H1 (cell line): ENCODE measurements around the gene SSR1. TPM values are rescaled to one million over a fixed set of nuclear protein-coding genes. Genes with fewer than 3 reads are reported as not detected.

Source experiments
- CTCF ChIA-PET: fragments of 300-600 bp; sonication (Branson Sonifier 250); formaldehyde crosslinking; loops from one replicate; lab custom pipeline; 2021; ENCODE audit not compliant: partially characterized antibody; lab: Charles Lee
- POLR2A ChIA-PET: fragments of 300-600 bp; sonication (Branson Sonifier 250); formaldehyde crosslinking; loops from one replicate; lab custom pipeline; 2021; ENCODE audit warnings: inconsistent platforms; ENCODE audit not compliant: partially characterized antibody; lab: Charles Lee
- DNase-seq, 2 experiments: peaks; one replicate each; pipeline versions ENCODE4 v3.0.0 to v3.0.0-alpha.2; 2010 to 2022; ENCODE audit warnings: low spot score in 2 of 2, low read depth in 1 of 2, mixed read lengths in 1 of 2
- FAIRE-seq: peaks from 2 replicates; lab custom pipeline; 2011; peaks lifted over from hg19 to GRCh38; lab: Jason Lieb, UNC
- H2AFZ ChIP-seq: 2 replicates; pipeline ENCODE4 v1.8.1; 2012; ENCODE audit warnings: low read length, inconsistent platforms
- H2AK5ac ChIP-seq: 2 replicates; pipeline ENCODE4 v1.6.1; 2013; ENCODE audit warnings: low read depth, low read length
- H2BK120ac ChIP-seq: replicated peaks from 2 replicates; pipeline ENCODE3; 2013; ENCODE audit warnings: low read depth, low read length, inconsistent platforms
- H2BK12ac ChIP-seq: 2 replicates; pipeline ENCODE4 v1.6.1; 2013; ENCODE audit warnings: low read depth, low read length
- H2BK15ac ChIP-seq: 2 replicates; pipeline ENCODE4 v1.6.1; 2013; ENCODE audit warnings: low read length
- H2BK20ac ChIP-seq: 2 replicates; pipeline ENCODE4 v1.6.1; 2013; ENCODE audit warnings: low read length
- H2BK5ac ChIP-seq: 2 replicates; pipeline ENCODE4 v1.6.1; 2013; ENCODE audit warnings: low read depth, low read length
- H3K14ac ChIP-seq: 2 replicates; pipeline ENCODE4 v1.6.1; 2013; ENCODE audit warnings: inconsistent platforms; ENCODE audit not compliant: insufficient read length
- H3K18ac ChIP-seq: 2 replicates; pipeline ENCODE4 v1.6.1; 2013; ENCODE audit warnings: low read length; ENCODE audit errors: extremely low read depth
- H3K23ac ChIP-seq: 2 replicates; pipeline ENCODE4 v1.6.1; 2013; ENCODE audit warnings: inconsistent platforms; ENCODE audit not compliant: insufficient read length
- H3K23me2 ChIP-seq: 2 replicates; pipeline ENCODE4 v1.6.1; 2013; ENCODE audit warnings: low read depth, low read length
- H3K27ac ChIP-seq: 2 replicates; pipeline ENCODE4 v1.6.1; 2011; ENCODE audit warnings: low read depth, low read length, inconsistent platforms
- H3K27me3 ChIP-seq, 4 experiments: replicated peaks in 1 of 4; 1 replicate in 1 of 4; 2 replicates in 3 of 4; pipeline versions ENCODE4 v1.6.1 to v1.8.1; 2011 to 2013; ENCODE audit warnings: low read length in 3 of 4, mild to moderate bottlenecking in 3 of 4, inconsistent platforms in 2 of 4, mixed read lengths in 2 of 4, moderate library complexity in 1 of 4; ENCODE audit not compliant: control insufficient read depth in 3 of 4, insufficient read depth in 3 of 4; ENCODE audit errors: extremely low read depth in 1 of 4
- H3K36me3 ChIP-seq, 4 experiments: 2 replicates each; pipeline versions ENCODE4 v1.6.1 to v1.8.1; 2011 to 2013; ENCODE audit warnings: mild to moderate bottlenecking in 4 of 4, low read length in 3 of 4, moderate library complexity in 2 of 4, control low read depth in 1 of 4, inconsistent platforms in 1 of 4; ENCODE audit not compliant: insufficient read depth in 4 of 4, control insufficient read depth in 2 of 4
- H3K4ac ChIP-seq: replicated peaks from 2 replicates; pipeline ENCODE3; 2013; ENCODE audit warnings: low read length, low read depth, mixed read lengths, inconsistent platforms; ENCODE audit not compliant: insufficient read length
- H3K4me1 ChIP-seq, 4 experiments: replicated peaks in 1 of 4; 1 replicate in 1 of 4; 2 replicates in 3 of 4; pipeline versions ENCODE4 v1.6.1 to v1.8.1; 2011 to 2013; ENCODE audit warnings: low read length in 3 of 4, inconsistent platforms in 2 of 4, mixed read lengths in 1 of 4; ENCODE audit not compliant: insufficient read depth in 4 of 4, control insufficient read depth in 3 of 4
- H3K4me2 ChIP-seq, 2 experiments: 2 replicates each; pipeline versions ENCODE4 v1.6.1 to v1.8.1; 2011 to 2013; ENCODE audit warnings: low read depth in 2 of 2, low read length in 2 of 2, control low read depth in 1 of 2, inconsistent platforms in 1 of 2, mild to moderate bottlenecking in 1 of 2; ENCODE audit not compliant: insufficient read depth in 1 of 2
- H3K4me3 ChIP-seq, 4 experiments: fragments of 200-600, 300-600 bp in 1 of 4; sonication (generic), shearing (Covaris generic), sonication (Bioruptor Twin) in 1 of 4; 2 replicates each; pipeline versions ENCODE4 v1.5.1 to v1.8.1; 2011 to 2016; ENCODE audit warnings: low read length in 4 of 4, low read depth in 3 of 4, control low read depth in 2 of 4, inconsistent platforms in 2 of 4, mild to moderate bottlenecking in 2 of 4, mixed read lengths in 1 of 4, moderate library complexity in 1 of 4; ENCODE audit not compliant: insufficient read depth in 2 of 4; ENCODE audit errors: extremely low read depth in 1 of 4
- H3K56ac ChIP-seq: replicated peaks from 2 replicates; pipeline ENCODE3; 2013; ENCODE audit warnings: low read depth, mild to moderate bottlenecking, mixed read lengths, low read length, inconsistent platforms; ENCODE audit not compliant: insufficient read length
- H3K79me1 ChIP-seq: 2 replicates; pipeline ENCODE4 v1.6.1; 2013; ENCODE audit warnings: low read depth, low read length, control low read depth
- H3K79me2 ChIP-seq, 2 experiments: 2 replicates each; pipeline versions ENCODE4 v1.6.1 to v1.8.1; 2012 to 2013; ENCODE audit warnings: low read length in 2 of 2, mild to moderate bottlenecking in 2 of 2, inconsistent platforms in 1 of 2; ENCODE audit not compliant: insufficient read depth in 2 of 2, control insufficient read depth in 1 of 2
- H3K9ac ChIP-seq, 4 experiments: replicated peaks in 1 of 4; 1 replicate in 1 of 4; 2 replicates in 3 of 4; pipeline versions ENCODE4 v1.6.1 to v1.8.1; 2011 to 2013; ENCODE audit warnings: low read depth in 3 of 4, low read length in 3 of 4, control low read depth in 2 of 4, mild to moderate bottlenecking in 2 of 4, moderate library complexity in 2 of 4, inconsistent platforms in 1 of 4; ENCODE audit errors: extremely low read depth in 1 of 4
- H3K9me3 ChIP-seq, 2 experiments: 2 replicates each; pipeline versions ENCODE4 v1.6.1 to v1.8.1; 2012 to 2013; ENCODE audit warnings: mild to moderate bottlenecking in 2 of 2, moderate library complexity in 2 of 2, control low read depth in 1 of 2, inconsistent platforms in 1 of 2, low read depth in 1 of 2, low read length in 1 of 2, mixed read lengths in 1 of 2; ENCODE audit not compliant: insufficient read depth in 2 of 2
- H4K20me1 ChIP-seq, 2 experiments: replicated peaks in 1 of 2; 2 replicates each; pipeline versions ENCODE3 to v1.8.1; 2011 to 2013; ENCODE audit warnings: inconsistent platforms in 2 of 2, low read length in 2 of 2, mild to moderate bottlenecking in 1 of 2; ENCODE audit not compliant: insufficient read depth in 2 of 2, control insufficient read depth in 1 of 2
- H4K5ac ChIP-seq: 2 replicates; pipeline ENCODE4 v1.6.1; 2013; ENCODE audit warnings: low read length, low read depth, mixed read lengths, inconsistent platforms; ENCODE audit not compliant: insufficient read length
- H4K8ac ChIP-seq: 2 replicates; pipeline ENCODE4 v1.8.0; 2013; ENCODE audit warnings: mild to moderate bottlenecking, moderate library complexity, low read length, inconsistent platforms; ENCODE audit not compliant: insufficient read depth; ENCODE audit errors: extremely low read depth
- H4K91ac ChIP-seq: replicated peaks from 2 replicates; pipeline ENCODE3; 2013; ENCODE audit warnings: low read length, mixed read lengths, inconsistent platforms; ENCODE audit not compliant: insufficient read length
- BACH1 ChIP-seq: IDR thresholded peaks from 2 replicates; pipeline ENCODE4 v1.6.1; 2012; ENCODE audit warnings: low read length, improper control_type of control experiment
- CHD2 ChIP-seq: IDR thresholded peaks from 2 replicates; pipeline ENCODE4 v1.6.1; 2012; ENCODE audit warnings: low read length, improper control_type of control experiment
- CREB1 ChIP-seq: IDR thresholded peaks from 2 replicates; pipeline ENCODE4 v1.6.1; 2012; ENCODE audit warnings: inconsistent platforms
- EGR1 ChIP-seq: IDR thresholded peaks from 2 replicates; pipeline ENCODE4 v1.6.1; 2011; ENCODE audit warnings: low read depth, low read length, borderline replicate concordance
- KDM4A ChIP-seq: IDR thresholded peaks from one replicate; pipeline ENCODE4 v1.7.1; 2012; ENCODE audit warnings: low read depth, mild to moderate bottlenecking, moderate library complexity, low read length, inconsistent platforms; ENCODE audit not compliant: severe bottlenecking
- PHF8 ChIP-seq: fragments of 200-600 bp; sonication (generic); conservative IDR thresholded peaks from 2 replicates; pipeline ENCODE4 v1.7.1; 2012; ENCODE audit warnings: low read depth, mild to moderate bottlenecking, inconsistent platforms, low read length, moderate library complexity
- RXRA ChIP-seq: IDR thresholded peaks from 2 replicates; pipeline ENCODE4 v1.6.1; 2011; ENCODE audit warnings: low read depth, mild to moderate bottlenecking, low read length, moderate library complexity; ENCODE audit not compliant: insufficient read depth
- YY1 ChIP-seq: IDR thresholded peaks from 2 replicates; pipeline ENCODE4 v1.6.1; 2011; ENCODE audit warnings: low read depth, mild to moderate bottlenecking, low read length
- WGBS, 2 experiments: shearing (Covaris generic) in 1 of 2; methylation state at CpG; one replicate each; pipeline versions ENCODE4 v1.1.6 to v1.1.7; 2013 to 2015; ENCODE audit warnings: low lambda C conversion rate in 2 of 2, mixed read lengths in 2 of 2, inconsistent platforms in 1 of 2, low coverage in 1 of 2, missing lambda C conversion rate in 1 of 2; ENCODE audit not compliant: insufficient replicate concordance in 2 of 2, insufficient coverage in 1 of 2, insufficient read length in 1 of 2; ENCODE audit errors: extremely low coverage in 1 of 2, missing lambda C conversion rate in 1 of 2; 5-methylcytosine and 5-hydroxymethylcytosine counted together
- polyA plus RNA-seq, 7 experiments: library from polyadenylated mRNA; depleted of rRNA in 3 of 7; stranded (reverse) in 5 of 7; unstranded in 2 of 7; fragments of >200 nt in 5 of 7; fragments of 200-250 nt in 2 of 7; gene quantifications; 1 replicate in 5 of 7; 2 replicates in 1 of 7; 4 replicates in 1 of 7; pipeline versions ENCODE4 v1.2.1 to v1.2.3, GENCODE V29; 2011 to 2013; ENCODE audit warnings: missing spikeins in 2 of 7, mixed read lengths in 2 of 7
- total RNA-seq: library from RNA; stranded (reverse); fragmentation: NEBNext Ultra II Directional; extraction: Animal tissue kit (Norgen Biotek cat#: 25700); gene quantifications from 2 replicates; pipeline ENCODE4 v1.2.1, GENCODE V29; 2021
- TF ChIP-seq, protein P1 (sequence below), 3 experiments: IDR thresholded peaks; 1 replicate in 2 of 3; 2 replicates in 1 of 3; pipeline versions ENCODE4 v1.5.1 to v1.6.1; 2011; ENCODE audit warnings: low read length in 3 of 3, mild to moderate bottlenecking in 3 of 3, inconsistent platforms in 2 of 3, low read depth in 1 of 3, moderate library complexity in 1 of 3; ENCODE audit not compliant: insufficient read depth in 1 of 3; ENCODE audit errors: control extremely low read depth in 1 of 3

Gene SSR1
- total and polyA plus RNA-seq, 2 of the 8 experiments (the other 6 are each of a cell fraction or from before 2014, with no cell fraction given), result 26.6 to 117 TPM

DNA sequence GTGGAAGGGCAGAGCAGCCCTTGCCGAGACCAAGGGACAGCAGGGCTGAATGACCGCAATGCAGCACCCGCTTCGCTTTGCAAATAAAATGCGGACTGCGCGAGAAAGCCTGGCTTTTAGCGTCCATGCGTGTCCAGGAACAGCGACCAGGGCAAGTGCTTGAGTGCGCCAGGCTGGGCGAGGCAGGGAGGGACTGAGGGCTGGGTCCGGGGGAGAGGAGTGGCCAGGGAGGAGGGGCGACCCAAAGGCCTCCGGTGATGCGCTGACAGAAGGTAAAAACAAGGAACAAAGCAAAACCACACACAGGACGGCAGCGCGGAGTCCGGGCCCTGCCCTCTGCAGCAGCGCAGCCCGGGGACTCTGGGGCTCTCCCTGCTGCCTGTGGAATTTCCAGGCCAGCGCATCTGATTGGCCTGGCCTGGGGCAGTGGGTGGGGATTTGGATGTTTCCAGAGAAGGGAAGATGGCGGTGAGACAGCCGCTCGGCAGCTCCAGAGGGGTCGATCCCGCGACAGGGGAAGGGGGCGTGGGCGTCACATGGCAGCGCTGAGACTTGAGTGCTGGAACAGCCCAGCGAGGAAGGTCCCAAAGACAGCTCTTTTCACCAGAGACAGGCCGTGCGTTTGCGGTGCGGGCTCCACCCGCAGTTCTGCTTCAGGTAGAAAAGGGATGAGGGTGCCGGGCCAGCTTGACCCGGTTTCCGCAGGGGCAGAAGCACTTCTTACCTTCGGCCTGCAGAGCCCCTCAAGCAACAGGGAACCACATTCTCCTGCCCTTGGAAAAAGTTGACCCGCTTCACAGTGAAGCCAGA is 51.8 kb downstream of the SSR1 start:
- H3K27ac ChIP-seq, result peak overlapping the region; percentile 62; the same call in 1 of the 2 replicates
- peak overlapping the region; percentile 88 to 99 for H3K4me2 ChIP-seq
- H2BK12ac ChIP-seq, result peak overlapping the region; percentile 96
- H3K79me2 ChIP-seq, result no peaks in the 10 kb centered on the region
- DNase-seq (peak; percentile 82 to 90), FAIRE-seq (no peak)
- H3K23ac ChIP-seq, result no peak overlapping the region
- peak overlapping the region; percentile 71 for H2BK120ac ChIP-seq
- H3K4ac ChIP-seq, result peak overlapping the region; percentile 45
- peak overlapping the region; percentile 18; the same call in 1 of the 2 replicates for H2BK20ac ChIP-seq
- WGBS, 2 experiments, result 3% methylated on average over 37 of the region's 43 CpGs; no CpG with 5 or more reads in 1 of the 2 experiments
- ChIA-PET POLR2A (interaction anchor here (0.8 to 1.9 kb wide), 3 partner anchors 14 to 567 kb away, joined by 3 to 4 read pairs (median 4); no protein-coding TSS in a partner anchor), CTCF (interaction anchor here (0.9 to 3.6 kb wide), 5 partner anchors 12 to 123 kb away, joined by 3 to 36 read pairs (median 6); no protein-coding TSS in a partner anchor)
- peaks cover 0 to 16% (median 11%) of the 10 kb centered on the region in 4 experiments; a peak in 6 of 7 replicates for H3K4me1 ChIP-seq
- H3K36me3 ChIP-seq, result no peaks in the 10 kb centered on the region
- H3K79me1 ChIP-seq, result no peaks in the 10 kb centered on the region
- H2BK5ac ChIP-seq, result peak overlapping the region; percentile 91
- H4K8ac ChIP-seq, result peak overlapping the region; percentile 93
- peak overlapping the region; percentile 92; the same call in 1 of the 2 replicates for H2BK15ac ChIP-seq
- H3K23me2 ChIP-seq, result peaks cover 14% of the 10 kb centered on the region
- H3K14ac ChIP-seq, result no peak overlapping the region
- H4K91ac ChIP-seq, result peak overlapping the region; percentile 82
- no peak overlapping the region for H3K56ac ChIP-seq
- peak overlapping the region; percentile 32 for H4K5ac ChIP-seq
- peak overlapping the region; percentile 99 for H3K18ac ChIP-seq
- no peaks in the 10 kb centered on the region for H4K20me1 ChIP-seq
- H3K9me3 ChIP-seq, result no peaks in the 10 kb centered on the region; a peak in 1 of 4 replicates
- H3K27me3 ChIP-seq, result no peaks in the 10 kb centered on the region
- peak overlapping the region; percentile 50 to 70 (median 60) for H3K4me3 ChIP-seq
- peak overlapping the region; percentile 43; the same call in 1 of the 2 replicates for H2AK5ac ChIP-seq
- H3K9ac ChIP-seq, result peak overlapping the region in 3 of 4 experiments; percentile 52 to 69 (median 64); a peak in 6 of 7 replicates
- H2AFZ ChIP-seq, result peak overlapping the region; percentile 45
- no peak for TF ChIP-seq RXRA
- no peak for TF ChIP-seq CREB1
- TF ChIP-seq EGR1, result peak; percentile 65; the same call in 1 of the 2 replicates
- TF ChIP-seq, protein P1, sequence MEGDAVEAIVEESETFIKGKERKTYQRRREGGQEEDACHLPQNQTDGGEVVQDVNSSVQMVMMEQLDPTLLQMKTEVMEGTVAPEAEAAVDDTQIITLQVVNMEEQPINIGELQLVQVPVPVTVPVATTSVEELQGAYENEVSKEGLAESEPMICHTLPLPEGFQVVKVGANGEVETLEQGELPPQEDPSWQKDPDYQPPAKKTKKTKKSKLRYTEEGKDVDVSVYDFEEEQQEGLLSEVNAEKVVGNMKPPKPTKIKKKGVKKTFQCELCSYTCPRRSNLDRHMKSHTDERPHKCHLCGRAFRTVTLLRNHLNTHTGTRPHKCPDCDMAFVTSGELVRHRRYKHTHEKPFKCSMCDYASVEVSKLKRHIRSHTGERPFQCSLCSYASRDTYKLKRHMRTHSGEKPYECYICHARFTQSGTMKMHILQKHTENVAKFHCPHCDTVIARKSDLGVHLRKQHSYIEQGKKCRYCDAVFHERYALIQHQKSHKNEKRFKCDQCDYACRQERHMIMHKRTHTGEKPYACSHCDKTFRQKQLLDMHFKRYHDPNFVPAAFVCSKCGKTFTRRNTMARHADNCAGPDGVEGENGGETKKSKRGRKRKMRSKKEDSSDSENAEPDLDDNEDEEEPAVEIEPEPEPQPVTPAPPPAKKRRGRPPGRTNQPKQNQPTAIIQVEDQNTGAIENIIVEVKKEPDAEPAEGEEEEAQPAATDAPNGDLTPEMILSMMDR (IDR thresholded peaks at IDR 0.05; ENCODE audit: control extremely low read depth in 1 of 3, insufficient read depth in 1 of 3, low read depth in 1 of 3, low read length in 3 of 3), result no peak
- TF ChIP-seq PHF8, result peak; percentile 52; the same call in 1 of the 2 replicates
- peak; percentile 52 for TF ChIP-seq KDM4A
- TF ChIP-seq CHD2, result peak; percentile 60; the same call in 1 of the 2 replicates
- peak; percentile 23 for TF ChIP-seq BACH1
- peak; percentile 90 for TF ChIP-seq YY1
